ENCODE data around the gene CISD1.

- no peak for TF ChIP-seq EZH2 (IDR thresholded peaks at IDR 0.05; ENCODE audit: insufficient read depth, poor library complexity, severe bottlenecking)
- no peak for TF ChIP-seq EZH2phosphoT487 (IDR thresholded peaks at IDR 0.05; ENCODE audit: insufficient read depth, low read depth)
These were observed 50.6 kb downstream of the CISD1 start for GRCh38 chr10:58319599-58319998.
